Jurkat, Clone E6-1 (cell line): ENCODE results near the gene TNFSF12.
A peak's percentile ranks its signal among the peaks of the same experiment; 100 is the strongest.
"Not testable (repeated sequence)": the region's sequence is repeated elsewhere in the genome, so short reads cannot be mapped to it uniquely, and the experiment has no call there.

Experiments
- DNase-seq: peaks from one replicate; pipeline ENCODE4 v3.0.0-alpha.2; 2011; ENCODE audit warnings: low read depth, low spot score
- H3K4me3 ChIP-seq: 2 replicates; pipeline ENCODE4 v1.5.1; 2011; ENCODE audit warnings: mild to moderate bottlenecking, low read length, control low read depth, moderate library complexity

The TNFSF12 gene

DNA sequence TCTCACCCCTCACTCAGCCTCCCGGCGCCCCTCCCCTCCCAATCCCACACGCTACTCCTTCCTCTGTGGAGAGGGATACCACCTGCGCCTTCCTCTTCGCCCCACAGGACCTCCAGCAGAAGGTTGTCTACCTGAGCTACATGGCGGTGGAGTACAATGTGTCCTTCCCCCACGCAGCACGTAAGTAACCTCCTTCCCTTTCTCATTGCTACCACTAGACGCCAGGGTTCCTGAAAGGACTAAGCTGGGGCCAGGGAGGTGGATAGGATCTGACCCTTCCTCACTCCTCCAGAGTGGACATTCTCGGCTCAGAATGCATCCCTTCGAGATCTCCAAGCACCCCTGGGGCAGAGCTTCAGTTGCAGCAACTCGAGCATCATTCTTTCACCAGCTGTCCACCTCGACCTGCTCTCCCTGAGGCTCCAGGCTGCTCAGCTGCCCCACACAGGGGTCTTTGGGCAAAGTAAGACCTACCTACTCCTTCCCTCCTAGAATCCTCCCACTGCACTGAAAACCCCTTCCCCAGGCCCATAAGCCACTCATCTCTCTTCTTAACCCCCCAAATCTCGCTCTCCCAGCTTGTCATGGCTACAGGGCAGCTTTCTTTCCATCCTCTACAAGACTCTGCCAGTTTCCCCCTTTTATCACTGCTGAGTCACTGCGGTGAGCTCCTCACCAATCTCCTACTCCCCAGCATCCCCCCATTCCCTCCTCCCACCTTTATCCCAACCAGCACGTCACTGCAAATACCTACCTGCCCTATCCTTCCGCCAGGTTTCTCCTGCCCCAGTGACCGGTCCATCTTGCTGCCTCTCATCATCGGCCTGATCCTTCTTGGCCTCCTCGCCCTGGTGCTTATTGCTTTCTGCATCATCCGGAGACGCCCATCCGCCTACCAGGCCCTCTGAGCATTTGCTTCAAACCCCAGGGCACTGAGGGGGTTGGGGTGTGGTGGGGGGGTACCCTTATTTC is 32.0 kb downstream of the TNFSF12 start:
- H3K4me3 ChIP-seq, result no peak overlapping the region
- no peak for DNase-seq

DNA sequence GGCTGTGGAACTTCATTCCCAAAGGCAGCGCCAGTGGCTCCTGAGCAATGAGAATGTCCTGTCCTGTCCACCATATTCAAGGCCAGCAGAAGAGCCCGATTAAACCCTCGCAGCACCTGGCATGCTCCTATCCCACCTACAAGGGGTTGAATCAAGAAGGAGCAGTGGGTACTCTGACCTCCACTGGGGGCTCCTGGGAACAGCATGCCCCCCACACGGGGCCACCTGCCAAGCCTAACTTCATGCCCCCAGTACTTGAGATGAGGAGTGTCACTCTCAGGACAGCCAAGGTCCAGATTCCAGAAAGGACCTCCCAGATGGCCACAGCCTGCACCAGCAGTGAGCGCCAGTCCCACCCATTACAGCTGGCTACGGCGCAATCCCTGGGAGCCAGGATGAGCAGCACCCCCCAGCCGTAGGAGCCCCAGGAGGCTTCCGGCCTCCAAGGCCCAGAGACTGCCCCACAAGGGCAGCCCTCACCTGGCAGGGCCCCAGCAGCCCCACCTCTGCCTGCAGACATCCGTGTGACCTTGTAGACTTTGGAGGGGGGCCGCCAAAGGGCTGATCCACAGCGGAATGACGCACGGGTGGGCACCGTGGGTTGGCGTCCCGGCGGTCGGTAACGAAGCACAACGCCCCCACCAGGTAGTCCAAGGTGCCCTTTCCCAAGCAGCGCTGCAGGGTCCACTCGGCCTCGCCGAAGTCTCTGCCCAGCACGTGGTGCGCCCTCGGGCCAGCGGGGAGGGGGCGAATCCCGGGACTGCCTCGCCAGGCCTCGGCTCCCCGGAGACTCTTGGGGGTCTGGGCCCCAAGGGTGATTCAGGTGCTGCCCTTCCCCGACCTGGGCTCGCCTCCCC is 33.8 kb downstream of the TNFSF12 start:
- no peak for DNase-seq

DNA sequence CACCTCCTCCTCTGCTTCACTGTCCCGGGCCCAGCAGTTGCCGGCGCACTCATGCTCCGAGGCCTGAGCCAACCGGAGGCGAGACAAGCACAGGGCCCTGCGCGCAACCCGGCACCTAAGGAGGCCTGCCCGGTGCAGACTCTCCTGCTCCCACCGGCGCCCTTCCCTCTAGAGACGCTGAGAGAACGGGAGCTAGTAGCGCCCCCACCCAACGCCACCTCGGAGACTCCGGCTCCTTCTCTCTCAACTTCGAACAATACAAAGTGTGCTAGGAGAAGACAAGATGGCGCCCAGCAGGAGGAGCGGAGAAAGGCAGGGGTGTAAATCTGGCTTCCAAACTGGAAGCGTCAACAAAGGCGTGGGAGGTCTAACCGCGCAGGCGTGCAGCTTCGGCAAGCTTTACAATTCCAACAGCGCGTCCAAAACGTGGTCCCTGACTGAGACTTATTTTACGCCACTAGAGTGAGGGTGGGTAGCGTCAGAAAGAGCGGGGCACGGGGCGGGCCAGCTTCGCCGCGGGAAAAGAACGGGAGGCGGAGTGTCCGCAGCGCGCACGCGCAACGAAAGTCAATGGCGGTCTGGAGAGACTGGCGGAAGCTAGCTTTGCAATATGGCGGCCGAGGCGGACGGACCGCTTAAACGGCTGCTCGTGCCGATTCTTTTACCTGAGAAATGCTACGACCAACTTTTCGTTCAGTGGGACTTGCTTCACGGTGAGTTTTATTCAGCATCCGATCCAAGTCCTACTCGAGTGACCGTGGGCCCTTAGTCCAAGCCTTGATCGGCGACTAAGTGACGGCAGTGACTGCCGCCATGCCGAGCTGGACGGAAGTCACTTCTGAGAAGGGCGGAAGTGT is 34.6 kb downstream of the TNFSF12 start, which contains the start of gene MPDU1:
Gene MPDU1 (plus strand): TSS at position 600 of the 857 bp plus-strand sequence. CDS start 11 bp downstream, at position 611.
- DNase-seq, result peak; percentile 94
- H3K4me3 ChIP-seq, result peak within 1 kb of the TSS; percentile 69

More for the DNA sequence above, 33.8 kb downstream of the TNFSF12 start:
- H3K4me3 ChIP-seq, result peak overlapping the region; percentile 69

DNA sequence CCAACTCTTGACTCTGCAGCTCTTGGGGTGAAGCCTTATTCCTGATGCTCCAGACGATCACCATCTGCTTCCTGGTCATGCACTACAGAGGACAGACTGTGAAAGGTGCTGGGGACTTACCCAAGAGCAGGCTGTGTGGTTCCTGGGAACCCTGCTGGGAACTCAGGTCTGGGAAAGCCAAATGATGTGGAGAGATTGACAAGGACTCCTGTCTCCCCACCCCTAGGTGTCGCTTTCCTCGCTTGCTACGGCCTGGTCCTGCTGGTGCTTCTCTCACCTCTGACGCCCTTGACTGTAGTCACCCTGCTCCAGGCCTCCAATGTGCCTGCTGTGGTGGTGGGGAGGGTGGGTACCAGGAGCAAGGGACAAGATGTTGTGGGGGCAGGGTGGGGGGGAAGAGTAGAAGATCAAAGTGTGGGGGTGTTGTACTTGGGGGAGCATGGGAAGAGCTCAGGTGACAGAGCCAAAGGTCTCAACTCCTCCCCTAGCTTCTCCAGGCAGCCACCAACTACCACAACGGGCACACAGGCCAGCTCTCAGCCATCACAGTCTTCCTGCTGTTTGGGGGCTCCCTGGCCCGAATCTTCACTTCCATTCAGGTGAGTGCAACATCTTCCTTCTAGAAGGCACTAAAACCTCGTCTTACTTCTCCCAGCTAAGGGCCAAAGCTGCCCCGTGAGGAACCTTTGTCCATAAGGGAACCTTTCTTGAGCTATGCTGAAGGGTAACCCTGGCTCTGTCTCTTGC is 38.0 kb downstream of the TNFSF12 start:
- H3K4me3 ChIP-seq, result no peak overlapping the region
- DNase-seq, result no peak

DNA sequence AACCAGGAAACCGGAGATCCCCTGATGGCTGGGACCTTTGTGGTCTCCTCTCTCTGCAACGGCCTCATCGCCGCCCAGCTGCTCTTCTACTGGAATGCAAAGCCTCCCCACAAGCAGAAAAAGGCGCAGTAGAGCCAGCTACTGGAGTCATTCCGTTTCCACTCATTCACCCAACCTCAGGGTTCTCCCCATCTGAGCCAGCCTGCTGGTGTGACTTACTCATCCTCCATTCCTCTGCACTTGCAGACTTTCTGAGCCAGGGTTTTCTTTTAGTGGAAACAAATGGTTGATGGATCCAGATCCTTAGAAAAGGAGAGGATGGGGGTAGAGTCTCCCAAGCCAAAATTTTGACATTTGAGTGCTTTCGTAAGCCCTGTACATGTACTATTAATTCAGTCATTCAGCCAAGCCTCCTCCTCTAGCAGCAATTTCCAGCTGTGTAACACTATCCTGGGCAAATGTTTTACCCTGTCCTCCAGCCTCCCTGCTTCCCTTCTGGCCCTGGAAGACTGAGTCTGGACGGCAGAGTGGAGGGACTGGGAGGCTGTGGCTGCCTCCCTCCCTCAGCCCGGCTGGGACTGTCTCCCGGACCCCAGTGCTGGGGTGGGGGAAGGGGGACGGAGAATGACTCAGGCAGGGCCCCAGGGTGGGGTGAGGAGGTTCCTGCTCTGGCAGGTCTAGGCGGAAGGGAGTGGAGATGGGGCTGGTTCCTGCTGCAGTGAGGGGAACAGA is 38.7 kb downstream of the TNFSF12 start:
- H3K4me3 ChIP-seq, result no peak overlapping the region
- no peak for DNase-seq

DNA sequence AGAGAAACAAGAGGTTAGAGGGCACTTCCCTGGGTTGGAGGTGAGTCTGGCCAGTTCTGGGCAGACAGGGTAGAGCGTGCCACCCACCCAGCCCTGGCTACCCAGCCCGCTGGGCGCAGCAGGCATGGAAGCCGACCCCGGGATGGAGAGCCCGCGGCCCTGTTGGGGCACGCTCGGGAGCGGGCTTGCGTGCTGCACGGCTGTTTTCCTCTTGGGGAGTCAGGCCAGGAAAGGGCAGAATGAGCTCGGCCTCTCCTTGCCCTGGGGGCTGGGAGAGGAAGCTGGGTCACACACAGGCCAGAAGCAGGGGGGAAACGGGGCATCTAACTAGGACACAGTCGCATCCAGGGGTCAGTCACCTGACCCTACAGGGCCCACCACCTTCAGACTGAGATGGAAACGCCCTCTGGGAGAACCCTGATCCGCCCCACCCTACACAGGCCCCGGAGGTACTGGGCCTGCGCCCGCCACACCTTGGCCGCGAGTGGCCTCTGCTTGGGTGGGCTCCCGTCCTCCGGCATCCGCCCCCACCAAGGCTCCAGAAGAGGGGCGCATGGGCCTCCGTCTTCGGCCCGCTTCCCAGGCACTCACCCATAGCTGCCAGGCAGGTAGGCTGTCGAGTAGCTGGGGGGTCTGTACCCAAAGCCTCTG is 39.8 kb downstream of the TNFSF12 start:
- H3K4me3 ChIP-seq, result no peak overlapping the region
- no peak for DNase-seq

DNA sequence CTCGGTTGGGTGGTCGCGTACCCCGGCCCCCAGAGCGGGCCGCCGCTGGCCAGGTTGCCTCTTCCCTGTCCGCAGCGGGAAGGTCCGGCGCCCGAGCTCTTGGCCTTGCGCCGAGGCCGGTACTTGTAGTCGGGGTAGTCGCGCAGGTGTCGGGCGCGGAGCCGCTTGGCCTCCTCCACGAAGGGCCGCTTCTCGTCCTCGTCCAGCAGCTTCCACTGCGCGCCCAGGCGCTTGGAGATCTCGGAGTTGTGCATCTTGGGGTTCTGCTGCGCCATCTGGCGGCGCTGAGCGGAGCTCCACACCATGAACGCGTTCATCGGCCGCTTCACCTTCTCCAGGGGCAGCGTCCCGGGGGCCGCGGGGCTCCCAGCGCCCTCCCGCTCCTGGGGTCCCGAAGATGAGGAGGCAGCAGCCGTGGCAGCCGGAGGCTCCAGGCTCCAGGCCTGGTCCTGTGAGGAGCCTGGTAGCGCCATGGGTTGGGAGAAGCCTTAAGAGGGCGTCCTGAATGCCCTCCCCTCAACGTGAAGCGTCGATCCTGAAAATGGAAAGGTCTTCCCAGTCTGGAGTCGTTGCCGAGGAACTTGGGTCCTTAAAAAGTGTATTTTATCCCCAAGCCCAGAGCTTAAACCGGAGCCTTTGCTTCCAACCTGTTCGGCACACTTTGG is 40.5 kb downstream of the TNFSF12 start:
- no peak for DNase-seq
- H3K4me3 ChIP-seq, result no peak overlapping the region

DNA sequence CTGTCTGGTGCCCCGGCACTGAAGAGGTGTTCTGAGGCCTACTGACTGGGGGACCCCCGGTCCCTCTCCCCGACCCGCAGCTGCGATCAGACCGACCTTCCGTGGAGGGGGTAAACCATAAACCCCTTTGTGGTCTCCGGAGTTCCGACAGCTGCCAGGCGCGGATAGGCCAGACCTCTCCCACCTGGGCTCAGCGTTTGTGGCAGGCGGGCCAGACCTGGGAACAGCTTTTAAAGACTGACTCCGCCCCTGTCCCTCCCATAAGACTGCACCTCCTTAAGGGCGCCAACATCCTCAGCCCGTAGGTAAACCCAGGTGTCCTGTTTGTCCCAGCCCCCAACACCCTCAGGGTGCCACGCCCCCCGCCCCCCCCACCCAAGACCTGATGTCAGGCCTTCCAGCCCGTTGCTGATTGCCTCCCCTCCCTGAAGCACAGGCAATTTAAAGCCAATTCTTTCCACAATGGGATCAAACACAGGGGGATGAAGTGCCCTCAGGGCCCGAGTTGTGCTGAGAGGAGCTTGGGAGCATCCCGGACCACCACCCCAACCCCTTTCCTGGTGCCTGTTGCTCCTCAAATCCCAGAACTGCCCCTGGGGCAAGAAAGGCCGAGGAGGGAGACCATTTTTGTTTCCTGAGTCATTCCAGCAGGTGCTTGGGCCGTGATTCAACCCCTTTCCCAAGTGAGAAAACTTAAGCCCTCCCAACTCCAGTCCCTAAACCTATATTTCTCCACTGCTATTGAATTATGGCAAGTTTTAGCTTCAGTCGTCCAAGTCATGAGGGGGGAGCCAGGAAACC is 41.2 kb downstream of the TNFSF12 start, which contains the start of gene SOX15:
Gene SOX15 (minus strand): TSS at position 204 of the 801 bp plus-strand sequence. CDS start 418 bp downstream, outside the sequence.
- DNase-seq, result no peak
- no peak within 1 kb of the TSS for H3K4me3 ChIP-seq

DNA sequence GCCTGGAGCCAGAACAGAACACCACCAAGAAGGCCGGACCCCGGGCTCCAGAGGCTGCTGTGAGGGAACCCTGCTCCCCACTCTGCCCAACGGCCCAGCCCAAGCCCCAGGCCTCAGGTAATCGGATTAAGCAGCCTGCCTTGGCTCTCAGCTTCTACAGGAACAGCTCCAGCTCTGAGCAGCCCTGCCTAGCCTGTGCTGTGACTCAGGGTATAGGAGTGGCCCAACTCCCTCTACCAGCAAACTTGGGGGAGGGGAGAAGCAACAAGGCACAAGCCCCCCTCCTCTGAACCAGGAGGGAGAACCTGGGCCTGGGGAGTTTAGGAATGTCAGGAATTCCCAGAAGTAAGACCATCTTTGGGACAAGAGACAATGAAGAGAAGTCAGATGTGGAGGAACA is 41.9 kb downstream of the TNFSF12 start:
- H3K4me3 ChIP-seq, result no peak overlapping the region
- DNase-seq, result no peak

DNA sequence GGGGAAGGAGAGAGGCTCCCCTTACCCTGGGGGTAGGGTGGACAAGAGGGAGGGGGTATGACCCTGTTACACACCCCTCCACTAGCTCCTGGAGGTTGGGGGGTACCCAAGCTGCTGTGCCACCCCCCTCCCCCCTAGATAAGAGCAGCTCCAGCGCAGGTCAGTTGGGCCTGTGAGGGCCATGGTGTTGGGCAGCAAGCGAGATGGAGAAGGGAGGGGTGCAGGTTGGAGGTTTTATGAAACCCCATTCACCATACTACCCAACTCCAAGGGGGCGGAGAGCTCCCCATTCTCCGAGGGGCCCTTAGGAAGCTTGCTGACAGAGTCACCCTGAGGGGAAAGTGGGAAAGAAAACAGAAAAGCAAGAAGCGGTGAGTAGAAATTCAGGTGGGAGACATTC is 42.7 kb downstream of the TNFSF12 start:
- H3K4me3 ChIP-seq, result no peak overlapping the region
- no peak for DNase-seq

DNA sequence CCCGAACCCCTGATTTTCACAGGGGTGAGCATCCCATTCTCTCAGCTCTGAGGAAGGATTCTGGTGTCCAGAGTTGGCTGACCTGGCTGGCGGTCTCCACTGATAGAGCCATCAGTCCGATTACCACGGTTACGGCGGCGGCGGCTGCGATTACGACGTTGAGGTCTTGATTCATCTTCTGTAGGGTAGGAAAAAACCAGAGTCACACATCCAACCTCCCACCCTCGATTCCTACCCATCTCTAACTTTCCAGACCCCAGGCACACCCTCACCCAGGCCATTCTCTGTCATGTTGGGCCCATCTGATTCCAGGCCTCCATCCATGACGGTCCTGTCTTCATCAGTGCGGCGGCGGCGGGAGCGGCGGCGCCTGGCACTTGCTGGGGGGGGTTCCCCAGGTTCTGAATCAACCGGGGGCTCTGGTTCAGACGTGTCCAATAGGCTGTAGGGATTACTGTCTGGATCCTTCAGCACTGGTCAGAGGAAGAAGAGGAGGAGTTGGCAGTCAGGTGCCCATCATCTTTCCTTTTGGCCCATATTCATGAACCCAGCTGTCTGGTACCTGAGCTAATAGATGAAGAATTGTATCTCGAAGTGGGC is 43.7 kb downstream of the TNFSF12 start:
- no peak overlapping the region for H3K4me3 ChIP-seq
- DNase-seq, result no peak

DNA sequence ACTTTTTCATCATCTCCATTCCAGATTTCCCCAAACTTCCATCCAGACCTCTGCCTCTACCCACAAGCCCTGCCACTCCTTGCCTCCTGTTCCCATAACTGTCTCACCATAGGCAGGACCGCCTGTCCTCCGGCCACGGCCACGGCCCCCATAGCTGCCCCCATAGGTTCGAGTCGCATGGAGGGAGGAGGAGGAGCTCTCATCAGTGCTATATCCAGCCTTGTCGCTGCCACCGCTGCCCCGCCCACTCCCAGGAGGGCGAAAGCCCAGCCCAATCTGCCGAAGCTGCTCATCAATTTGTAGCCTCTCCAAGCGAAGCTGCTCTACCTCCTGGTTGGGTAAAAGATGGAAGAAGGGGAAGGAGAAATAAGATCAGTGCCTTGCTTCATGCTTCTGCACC is 44.4 kb downstream of the TNFSF12 start:
- no peak for DNase-seq
- no peak overlapping the region for H3K4me3 ChIP-seq

DNA sequence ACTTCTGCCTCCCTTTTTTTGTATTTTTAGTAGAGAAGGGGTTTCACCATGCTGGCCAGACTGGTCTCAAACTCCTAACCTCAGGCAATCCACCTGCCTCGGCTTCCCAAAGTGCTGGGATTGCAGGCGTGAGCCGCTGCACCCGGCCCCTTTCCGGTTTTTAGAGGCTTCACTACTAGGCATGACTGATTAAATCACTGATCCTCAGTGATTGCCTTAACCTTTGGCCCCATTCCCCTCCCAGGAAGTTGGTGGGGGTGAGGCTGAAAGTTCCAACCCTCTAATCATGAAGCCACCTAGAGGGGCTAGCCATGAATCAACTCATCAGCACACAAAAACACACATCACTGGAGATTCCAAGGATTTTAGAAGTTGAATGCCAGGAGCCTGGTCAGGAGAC is 48.7 kb downstream of the TNFSF12 start:
- H3K4me3 ChIP-seq, DNase-seq: not testable (repeated sequence)

DNA sequence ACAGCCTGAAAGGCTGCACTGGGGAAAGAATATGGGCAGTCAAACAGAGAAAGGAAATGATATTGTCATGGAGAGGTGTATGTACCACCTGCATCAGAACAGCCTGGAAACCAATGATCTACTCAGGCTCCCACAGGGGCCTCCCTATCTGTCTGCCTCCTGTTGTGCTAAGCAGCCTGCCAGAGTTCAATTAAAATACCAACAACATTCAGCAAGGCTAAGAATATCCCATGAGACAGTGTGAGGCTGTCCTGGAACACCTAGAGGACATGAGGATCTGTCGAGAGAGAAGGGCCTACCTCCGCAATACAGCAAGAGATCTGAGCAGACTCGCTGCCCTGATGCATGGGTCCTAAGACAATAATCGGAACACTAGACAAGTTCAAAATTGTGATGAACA is 57.4 kb downstream of the TNFSF12 start:
- DNase-seq, result no peak
- H3K4me3 ChIP-seq, result no peak overlapping the region
